Effector CD8-positive, alpha-beta T cell (primary cell): Measurements from ENCODE around the gene SSH2.
"Not testable (repeated sequence)": the region's sequence is repeated elsewhere in the genome, so short reads cannot be mapped to it uniquely, and the experiment has no call there.

Experiments used
- DNase-seq: peaks from one replicate; lab custom pipeline; 2025; lab: John Stamatoyannopoulos, UW

Gene SSH2

DNA sequence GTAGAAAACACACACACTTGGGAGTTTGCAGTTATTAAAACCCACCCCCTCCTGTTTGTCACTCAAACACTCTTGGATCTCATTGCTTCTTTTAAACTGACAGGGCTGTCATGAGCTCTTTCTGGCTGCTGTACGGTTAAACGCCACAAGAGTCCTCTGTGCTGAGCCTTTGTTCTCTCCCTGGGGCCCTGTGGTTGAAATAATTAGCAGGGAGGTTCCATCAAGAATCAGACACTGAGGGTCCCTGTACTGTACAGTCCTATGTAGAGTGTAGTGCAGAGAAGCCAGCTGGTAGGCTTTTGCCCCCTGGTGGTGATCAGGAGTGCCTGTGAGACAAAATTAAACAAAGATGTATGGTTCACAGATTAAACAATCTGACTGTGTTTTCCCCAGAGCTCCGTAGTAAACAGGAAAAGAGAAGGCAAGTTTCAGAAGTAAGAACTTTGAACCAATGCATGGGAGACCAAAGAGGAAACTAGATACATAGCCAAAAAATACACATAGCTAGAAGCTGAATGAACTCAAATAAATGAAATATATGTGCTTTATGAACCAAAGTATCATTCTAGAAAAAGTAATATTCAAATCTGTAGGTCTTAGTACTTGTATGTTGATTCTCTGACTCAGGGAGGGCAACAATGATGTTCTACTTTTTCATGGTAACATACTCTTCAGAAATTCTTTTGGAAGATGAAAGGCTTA is 1.4 kb upstream of the SSH2 start:
- peak; percentile 53 for DNase-seq

DNA sequence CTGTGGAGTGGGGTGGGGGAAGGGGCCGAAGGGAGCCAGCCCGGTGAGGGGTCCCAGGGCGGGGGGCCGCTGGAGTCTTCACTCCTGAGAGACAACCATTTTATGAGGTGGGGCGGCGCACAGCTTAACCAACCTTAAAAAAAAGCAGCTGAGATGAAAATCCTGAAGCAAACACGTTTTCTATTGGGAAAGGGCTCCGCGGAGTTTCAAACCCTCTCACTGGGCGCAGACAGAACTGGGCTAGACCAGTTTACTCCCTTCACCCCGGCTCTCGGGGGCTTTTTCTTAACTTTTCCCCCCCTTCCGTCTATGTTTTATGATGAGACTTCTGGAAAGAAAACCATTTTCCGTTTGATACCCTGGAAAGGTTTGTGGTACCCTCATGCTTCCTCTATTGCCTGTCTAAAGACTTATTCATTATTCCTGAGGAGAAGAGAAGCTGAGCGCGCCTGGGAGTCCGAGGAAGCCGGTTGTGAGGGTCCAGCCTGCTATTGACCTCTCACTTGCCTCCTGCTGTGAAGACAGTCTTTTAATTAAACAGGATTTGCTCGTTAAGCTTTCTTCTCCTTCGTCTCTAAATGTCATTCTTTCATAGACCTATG is 482 bp upstream of the SSH2 start:
- no peak for DNase-seq

DNA sequence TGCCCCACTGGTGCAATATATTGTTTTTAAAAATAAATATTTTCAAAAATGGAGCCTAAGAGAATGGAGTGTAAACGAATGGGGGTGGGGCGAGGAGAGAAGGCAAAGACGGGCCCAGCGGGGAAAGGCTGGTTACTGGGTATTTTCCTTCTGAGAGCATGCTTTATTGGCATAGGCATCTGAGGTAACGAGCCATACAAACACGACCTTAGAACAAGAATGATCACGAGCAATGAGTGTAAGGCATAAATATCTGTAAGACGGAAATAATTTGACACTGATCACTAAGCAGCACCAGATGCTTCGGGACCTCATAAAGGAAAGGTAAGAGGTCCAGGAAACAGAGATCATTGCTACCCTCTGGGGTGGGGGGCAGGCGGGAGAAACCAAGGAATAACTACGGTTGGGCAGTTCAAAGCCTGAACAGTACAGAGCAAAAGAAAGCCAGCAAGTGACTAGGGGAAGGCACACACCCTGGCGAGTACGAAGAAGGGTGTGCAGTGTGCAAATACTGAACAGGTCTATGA is 959 bp downstream of the SSH2 start:
- no peak for DNase-seq

DNA sequence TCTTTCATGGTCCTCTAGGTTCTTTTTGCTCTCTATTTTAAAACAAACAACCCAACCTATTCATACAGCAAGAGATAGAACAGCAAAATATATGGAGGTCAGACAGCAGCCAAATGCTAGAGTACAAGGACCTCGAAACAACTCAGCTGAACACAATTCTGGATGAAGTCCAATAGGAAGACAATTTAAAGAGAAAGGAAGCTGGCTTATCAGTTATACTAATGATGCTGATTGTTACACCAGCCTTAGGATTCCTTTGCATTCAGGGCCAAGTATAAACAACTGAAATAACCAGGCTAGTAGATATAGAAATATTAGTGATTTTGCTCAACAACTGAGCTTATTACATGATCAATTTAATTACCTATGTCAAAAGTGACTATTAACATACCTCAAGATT is 2.5 kb downstream of the SSH2 start:
- no peak for DNase-seq

DNA sequence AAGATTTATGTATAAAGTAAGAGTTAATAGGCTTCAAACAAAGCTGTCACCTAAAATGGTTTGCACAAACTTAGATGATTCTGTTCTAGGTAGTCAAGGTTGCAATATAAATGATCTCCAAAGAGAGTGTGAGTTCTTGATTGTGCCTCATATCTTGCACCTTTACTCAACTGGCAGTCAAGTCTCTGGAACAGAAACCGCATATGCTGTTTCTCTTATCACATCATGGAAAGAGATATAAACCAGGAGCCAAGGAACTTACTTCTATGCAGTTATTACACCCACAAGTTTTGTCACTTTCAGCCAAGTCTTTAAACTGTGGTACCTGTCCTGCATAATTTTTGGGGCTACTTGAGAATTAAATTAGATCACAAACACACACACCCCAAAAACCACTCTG is 5.2 kb downstream of the SSH2 start:
- DNase-seq, result no peak

DNA sequence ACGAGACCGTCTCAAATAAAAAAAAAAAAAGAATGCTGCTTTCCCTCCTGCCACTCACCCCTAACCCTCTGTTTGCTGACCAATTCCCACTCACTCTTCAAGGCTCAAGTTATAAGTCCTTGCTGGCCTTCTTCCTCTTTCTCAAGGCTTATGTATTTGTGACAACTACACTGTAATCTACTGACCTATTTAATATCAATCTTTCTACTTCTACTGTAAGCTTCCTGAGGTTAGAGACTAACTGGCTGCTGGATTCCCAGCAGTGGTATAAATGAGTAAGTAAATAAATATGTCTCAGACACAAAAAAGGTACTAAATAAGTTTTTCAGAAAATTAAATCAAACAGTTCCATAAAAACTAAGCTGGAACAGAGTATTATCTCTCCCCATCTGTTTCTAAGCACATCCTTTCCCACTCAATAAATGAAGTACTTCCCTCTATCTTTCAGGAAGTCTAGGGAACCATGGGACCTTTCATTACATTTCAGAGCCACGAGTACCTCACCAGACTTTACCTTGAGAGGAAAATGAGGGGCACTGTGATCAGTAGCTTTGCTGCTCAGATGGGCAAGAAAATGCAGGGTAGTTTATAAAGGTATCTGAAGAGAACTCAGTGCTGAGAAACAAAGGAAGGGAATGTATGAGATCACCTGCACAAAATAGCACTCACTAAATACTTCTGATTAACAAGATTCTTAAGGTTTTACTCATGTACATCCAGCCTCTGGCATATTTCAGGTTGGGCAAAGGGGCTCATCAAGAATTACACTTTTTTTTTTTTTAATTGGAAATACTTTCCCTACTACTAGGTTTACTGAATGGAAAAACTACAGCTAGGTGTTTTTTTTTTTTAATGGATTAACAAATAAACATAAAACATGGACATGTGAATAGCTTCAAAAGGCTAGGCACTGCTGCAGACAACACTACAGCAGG is 10.8 kb downstream of the SSH2 start:
- DNase-seq, result no peak

DNA sequence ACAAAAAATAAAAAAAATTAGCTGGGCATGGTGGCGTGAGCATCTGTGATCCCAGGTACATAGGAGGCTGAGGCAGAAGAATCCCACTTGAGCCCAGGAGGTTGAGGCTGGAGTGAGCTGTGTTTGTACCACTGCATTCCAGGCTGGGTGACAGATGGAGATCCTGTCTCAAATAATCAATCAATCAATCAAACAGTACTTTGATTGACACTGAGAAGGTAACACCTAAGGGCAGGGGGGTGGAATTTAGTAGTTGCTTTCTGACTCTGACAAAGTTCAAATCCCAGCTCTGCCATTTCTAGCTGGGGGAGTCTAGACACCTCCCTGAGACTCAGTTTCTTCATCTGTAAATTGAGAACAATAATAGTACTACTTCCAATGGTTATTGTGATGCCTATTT is 12.0 kb downstream of the SSH2 start:
- no peak for DNase-seq

DNA sequence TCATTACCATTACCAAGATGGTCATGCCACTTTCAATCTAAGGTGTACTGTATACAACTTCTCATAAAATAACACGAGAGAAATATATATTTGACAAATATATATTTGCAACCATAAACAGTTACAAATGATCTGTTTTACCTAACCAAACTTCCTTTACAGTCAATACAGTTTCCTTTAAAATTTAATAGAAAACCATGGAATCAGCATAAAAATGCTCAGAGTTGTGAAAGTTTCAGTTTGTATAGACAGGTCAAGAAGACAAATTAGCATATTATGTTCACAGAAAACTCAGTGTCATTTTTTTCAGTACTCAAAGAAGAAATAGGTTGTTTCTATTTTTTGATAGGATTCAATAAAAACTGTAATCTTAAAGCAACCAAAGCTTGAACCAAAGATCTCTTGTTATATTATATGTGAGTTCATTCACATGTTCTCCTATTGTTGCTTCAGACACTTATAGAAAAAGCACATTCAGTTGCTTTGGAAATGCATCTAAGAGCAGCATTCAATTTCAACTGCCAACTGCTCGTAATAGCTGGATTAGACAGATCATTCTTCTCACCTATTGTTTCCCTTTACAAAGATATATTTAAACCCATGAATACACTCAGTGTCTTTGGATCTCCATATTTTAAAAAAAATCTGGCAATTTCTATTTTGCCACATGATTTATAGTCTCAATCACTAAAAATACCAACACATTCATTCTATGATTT is 15.1 kb downstream of the SSH2 start:
- DNase-seq, result no peak

DNA sequence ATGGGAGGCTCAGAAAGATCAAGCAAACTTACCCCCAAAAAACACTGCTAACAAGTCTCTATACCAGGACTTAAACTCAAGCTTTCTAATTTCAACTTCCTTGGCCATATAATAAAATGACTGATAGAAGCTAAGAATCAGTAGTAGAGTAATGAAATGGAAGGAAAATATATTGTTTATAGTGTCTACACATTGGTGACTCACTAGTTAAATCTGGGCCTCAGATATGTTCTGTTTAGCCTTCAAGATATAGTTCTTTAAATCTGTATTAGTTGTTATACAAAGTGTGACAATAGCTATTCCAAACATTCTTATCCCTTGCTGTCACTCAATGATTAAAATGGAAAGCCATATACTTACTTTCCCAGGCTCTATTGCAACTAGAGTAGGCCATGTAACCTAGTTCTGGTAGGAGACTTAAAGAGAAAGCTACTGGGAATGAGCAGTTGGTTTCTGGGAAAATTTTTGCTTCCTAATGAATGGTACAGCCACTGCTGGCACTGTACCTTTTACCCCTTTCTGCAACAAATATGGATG is 18.3 kb downstream of the SSH2 start:
- DNase-seq, result no peak

DNA sequence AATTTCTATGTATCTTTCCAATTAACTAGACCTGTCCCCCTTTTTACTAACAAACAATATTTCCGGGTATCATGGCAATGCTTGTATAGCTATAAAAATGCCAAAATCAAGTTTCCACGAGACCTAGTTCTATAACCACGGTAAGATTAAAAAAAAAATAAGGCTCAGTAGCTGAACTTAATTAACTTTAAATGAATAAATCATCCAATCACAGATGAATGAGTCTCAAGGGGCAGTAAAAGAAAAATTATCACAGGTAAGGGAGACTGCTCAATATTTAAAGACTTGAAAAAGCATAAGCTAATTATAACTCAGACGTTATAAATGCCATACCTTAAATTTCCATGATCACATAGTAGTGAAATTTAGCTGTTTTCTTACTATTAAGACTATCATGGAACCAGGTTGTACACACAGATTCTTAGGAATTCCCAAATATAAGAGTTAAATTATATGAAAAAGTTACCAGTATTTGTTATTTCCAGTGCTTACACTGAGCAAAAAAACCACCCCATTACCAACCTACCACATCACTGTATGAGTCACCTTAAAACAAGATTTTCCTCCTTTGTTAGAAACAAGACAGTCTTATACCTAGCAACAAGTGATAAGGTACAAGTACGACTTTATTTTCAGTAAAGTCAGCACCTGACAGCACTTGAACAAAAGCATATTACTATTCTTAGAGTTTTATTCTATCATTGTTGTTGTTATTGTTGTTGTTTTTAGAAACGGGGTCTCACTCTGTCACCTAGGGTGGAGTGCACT is 20.6 kb downstream of the SSH2 start:
- no peak for DNase-seq

DNA sequence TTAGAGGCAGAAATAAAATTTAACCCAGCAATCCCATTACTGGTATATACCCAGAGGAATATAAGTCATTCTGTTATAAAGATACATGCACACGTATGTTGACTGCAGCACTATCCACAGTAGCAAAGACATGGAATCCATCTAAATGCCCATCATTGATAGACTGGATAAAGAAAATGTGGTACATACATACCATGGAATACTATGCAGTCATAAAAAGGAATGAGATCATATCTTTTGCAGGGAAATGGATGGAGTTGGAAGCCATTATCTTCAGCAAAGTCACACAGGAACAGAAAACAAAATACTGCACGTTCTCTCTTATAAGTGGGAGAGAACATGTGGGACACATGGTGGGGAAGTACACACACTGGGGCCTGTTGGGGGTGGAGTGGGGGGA is 23.1 kb downstream of the SSH2 start:
- DNase-seq, result no peak

DNA sequence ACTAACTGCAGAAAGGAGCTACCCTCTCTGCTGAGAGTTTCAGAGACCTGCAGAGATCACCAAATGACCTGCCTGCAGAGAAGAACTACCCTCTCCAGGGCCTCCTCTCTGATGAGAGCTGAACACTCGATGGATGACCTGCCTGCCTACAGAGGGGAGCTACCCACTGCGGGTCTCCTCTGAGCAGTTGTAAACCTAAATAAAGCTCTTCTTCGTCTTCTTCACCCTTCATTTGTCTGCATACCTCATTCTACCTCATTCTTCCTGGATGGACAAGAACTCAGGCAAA is 24.2 kb downstream of the SSH2 start:
- DNase-seq, result no peak

DNA sequence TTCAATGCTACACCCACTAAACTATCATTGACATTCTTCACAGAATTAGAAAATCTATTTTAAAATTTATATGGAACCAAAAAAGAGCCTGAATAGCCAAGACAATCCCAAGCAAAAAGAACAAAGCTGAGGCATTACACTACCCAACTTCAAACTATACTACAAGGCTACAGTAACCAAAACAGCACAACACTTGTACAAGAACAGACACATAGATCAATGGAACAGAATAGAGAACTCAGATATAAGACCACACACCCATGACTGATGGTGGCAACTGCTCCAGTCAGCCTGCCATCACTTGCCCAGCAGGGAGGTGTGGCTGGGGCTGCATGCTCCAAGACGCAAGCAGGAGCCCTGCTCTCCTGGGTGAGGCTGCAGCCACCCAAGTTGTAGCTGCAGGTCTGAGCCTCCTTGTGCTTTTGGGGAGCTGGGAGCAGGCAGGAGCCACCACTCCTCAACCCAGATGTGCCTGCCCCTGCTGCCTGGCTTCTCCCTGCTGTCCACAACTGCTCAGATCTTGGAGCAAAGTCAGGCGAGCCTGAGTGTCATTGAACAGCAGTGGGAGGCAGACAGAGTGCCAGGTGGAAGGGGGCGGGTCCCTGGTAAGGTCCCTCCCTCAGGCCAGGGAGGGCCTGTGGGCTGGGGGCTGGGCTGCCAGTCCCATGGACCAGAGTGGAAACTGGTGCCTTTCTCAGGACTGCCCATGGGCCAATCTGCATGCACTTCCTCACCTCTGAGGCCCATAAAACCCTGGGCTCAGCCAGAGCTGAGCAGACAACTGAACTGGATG is 24.7 kb downstream of the SSH2 start:
- no peak for DNase-seq

DNA sequence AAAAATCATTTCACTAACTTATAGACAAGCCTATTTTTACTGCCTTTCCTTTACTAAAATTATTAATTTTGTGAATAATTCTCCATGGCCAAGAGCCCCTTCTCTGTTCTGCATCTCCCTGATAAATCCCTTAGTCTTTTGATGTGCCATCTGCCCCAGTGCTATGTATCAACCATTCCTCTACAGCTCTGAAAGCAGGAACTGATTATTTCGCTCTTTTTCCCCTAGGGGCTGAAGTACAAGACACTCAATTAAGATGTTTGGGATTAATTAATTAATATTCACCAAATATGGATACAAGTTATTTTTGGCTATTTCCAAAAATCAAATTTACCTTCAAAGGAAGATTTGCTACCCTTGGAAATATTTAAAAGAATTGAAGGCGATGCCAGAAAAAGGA is 26.6 kb downstream of the SSH2 start:
- DNase-seq, result no peak

DNA sequence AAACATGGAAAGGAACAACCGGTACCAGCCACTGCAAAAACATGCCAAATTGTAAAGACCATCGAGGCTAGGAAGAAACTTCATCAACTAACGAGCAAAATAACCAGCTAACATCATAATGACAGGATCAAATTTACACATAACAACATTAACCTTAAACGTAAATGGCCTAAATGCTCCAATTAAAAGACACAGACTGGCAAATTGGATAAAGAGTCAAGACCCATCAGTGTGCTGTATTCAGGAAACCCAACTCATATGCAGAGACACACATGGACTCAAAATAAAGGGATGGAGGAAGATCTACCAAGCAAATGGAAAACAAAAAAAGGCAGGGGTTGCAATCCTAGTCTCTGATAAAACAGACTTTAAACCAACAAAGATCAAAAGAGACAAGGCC is 32.9 kb downstream of the SSH2 start:
- DNase-seq, result not testable (repeated sequence)

DNA sequence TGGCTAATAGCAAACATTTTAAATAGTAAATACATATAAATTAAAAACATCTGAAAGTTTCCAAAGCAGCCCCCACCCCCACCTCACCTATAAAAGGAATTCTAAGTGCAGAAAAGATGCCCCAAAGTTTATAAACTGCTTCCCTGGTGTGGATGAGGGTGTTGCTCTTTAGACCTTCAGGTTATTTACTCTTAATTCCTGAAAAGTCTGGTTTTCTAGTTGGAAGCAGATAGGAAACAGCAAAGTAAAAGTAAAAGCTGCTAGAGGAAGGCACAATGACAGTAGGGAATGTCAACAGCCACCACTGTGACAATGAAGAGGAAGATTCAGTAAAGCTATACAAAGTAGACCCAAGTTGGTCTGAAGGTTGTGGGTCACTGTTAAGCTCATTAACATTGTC is 37.8 kb downstream of the SSH2 start:
- DNase-seq, result no peak

DNA sequence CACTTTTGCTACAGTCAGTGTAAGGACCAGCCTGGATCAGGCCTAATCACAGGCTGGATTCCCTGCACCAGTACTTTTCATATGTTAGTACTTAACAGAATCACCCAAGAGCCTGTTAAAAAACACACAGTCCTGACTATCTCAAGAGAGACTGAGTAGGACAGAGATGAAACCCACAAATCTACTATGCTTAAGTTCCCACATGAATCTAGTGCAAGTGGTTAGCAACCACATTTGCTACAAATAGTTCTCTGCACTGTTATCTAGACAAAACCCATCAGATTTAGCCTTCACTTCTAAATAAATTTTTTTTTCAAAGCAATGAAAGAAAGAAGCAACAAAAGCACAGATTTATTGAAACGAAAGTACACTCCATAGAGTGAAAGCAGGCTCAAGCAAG is 38.9 kb downstream of the SSH2 start:
- DNase-seq, result no peak

DNA sequence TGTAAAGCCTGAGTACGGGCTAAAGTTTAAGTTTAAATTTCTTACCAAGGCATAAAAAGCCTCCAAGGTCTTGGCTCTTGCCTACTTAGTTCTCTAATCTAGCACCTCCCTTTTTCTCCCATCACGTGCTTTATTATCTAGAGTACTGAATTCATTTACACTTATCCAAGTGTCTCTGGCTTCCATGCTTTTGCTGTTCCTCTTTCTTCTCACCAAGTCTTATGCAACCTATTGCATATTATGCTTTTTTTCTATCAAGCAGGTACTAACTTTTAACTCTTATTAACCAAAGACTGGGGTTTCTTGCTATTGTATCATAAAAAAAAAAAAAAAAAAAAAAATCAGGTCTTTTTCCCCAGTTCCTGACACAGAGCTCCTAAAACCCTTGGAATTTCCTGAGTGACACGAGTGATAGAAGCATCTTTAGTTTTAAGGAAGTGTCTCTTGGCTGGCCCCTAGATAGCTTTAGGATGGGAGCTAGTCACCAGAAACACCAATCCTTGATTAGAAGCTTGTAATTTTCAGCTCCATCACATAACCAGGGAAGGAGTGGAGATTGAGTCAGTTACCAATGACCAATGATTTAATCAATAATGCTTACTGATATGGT is 44.9 kb downstream of the SSH2 start:
- no peak for DNase-seq

DNA sequence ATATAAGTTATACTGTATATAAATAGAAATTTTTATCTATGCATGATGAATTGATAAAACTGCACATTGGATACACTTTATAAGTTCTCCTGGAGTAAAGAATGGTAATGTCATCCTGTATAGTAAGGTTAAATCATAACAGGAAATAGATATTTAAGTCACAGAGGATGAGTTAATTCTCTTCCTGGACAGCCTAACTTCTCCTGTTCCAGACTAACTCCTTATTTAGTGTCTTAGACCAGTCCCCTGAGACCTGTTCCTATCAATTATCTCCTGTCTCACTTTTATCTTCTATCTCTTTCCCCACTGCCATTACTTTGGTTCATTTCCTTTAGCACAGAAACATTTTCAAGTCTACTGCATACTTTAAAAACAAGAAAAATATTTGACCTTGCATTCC is 46.5 kb downstream of the SSH2 start:
- no peak for DNase-seq

DNA sequence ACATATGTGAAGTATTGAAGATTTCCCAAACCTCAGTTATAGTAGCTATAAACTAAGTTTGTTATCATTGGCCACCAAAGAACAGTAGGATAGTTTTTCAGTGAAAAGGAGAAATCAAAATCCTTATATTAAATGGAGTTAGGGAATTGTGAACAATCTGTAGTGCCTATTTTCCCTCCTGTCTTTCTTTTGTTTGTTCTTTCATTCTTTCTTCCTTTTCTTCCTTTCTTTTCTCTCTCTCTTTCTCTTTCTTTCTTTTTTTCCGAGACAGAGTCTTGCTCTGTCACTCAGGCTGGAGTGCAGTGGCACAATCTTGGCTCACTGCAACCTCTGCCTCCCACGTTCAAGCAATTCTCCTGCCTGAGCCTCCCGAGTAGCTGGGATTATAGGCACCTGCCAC is 48.8 kb downstream of the SSH2 start:
- no peak for DNase-seq
